ENCODE results near the gene CA5A.
"Not testable (repeated sequence)": the region's sequence is repeated elsewhere in the genome, so short reads cannot be mapped to it uniquely, and the experiment has no call there.

The CA5A gene

DNA sequence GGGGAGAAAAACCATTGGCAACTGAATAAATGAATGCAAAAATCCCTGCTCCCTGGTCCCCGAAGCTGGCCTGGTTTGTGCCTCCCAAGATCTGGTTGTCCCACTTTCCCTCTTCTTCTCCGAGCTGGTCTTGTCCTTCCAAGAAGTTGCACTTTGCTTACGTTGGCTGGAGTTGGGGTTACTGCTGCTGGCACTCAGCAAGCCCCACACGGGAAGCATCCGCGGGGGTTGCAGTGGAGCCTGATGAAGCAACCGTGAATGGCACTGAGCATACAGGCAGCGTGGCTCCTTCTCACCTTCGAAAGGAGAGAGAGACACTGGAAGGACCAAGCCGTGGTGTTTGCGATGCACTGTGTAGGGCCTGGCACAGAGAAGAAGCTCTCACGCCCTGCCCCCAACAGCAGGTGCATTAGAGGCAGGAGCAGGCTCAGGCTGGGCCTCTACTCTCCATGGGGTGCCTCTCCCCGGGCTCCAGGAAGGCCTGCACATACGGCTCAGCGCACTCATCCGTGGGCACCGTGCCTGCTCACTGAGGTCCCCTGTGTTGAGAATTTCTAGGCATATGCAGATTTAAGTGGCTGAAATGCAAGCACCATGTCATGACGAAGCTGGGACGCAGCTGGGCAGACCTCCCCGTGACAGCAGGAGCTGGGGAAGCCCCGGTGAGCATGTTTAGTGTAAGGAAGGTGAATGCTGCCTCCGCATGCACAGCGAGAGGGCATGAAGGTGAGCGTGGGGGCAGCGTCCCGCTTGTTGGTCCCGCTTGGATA, 12.1 kb downstream of the CA5A start:
- no peak for DNase-seq (ENCODE audit: low read depth, low spot score)

DNA sequence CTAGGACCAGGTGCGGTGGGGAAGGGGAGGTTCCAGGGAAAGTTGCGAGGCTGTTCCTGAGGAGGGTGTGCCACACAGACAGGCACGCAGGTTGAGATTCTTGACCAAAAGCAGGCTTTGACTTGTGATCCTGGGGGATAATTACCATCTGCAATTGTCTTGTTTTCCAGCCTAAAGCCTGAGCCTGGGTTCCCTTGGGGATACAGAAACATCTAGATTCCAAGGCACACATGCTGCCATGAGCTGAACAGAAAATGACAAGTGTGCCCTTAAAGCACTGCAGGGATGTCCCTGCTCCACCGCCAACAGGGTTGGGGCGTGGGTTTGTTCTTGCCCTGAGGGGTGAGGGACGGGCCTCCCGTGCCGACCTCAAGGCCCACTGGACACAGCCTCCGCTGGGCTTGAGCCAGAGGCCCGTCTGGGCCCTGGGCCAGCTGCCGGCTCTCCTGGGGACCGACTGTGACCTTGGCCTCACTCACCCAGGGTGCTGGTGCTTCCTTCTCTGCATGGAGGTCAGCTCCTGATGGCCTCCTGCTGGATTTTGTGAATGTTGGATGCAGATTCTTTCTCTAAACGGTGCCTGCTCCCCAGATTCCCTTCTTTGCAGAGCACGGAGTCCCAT, 14.0 kb downstream of the CA5A start:
- DNase-seq (ENCODE audit: low read depth, low spot score) = no peak

GRCh38 chr16:87921236-87921773, 15.0 kb downstream of the CA5A start:
- DNase-seq (ENCODE audit: low read depth, low spot score) = no peak

DNA sequence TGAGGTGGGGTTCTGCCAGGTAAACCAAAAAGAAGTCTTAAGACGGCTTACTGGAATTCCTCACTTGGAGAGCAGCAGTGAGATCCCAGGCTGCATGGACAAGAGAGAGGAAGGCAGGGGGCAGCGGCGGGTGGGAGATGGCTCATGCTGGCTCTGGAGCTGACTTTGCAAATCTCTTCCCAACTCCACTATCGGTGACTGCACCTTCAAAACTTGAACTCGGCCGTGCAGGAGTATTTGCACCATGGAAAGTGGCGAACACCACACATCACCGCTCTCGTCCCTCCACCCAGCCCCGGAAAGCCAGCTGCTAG, 16.7 kb downstream of the CA5A start:
- DNase-seq (ENCODE audit: low read depth, low spot score) = no peak

DNA sequence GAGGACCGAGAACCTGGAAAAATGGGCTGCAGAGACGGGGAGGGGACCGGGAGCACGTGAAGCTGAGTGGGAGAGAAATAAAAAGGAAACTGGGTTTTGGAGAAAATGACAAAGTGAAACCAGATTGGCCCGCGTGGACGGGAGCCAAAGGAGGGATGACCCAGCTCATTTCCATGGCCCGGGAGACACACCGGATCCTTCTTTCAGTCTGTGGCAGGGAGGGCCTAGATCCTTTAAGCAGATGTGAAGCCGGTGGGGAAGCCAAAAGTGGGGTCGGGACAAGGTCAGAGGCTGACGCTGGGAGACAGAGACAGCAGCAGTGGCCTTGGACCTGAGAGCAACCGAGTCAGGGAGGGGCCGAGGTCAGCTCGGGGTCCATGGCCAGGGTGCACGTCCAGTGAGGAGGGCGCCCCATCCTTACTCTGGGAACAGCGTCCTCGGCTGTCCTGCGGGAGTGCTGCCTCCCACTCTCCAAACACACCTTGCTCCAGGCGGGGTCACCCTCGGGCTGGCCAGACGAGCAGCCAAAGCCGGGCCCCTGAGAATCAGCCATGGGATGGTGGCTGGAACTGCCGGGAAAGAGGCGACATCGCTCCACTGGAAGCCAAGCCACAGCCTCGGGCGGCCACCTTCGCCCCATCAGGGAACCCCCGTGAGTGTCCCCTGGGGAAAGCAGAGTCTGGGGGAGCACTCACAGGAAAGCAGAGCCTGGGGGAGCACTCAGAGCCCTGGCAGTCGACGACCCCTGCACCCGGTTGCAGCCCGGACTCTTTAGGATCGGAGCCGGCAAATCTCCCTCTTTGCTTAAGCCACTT, 17.3 kb downstream of the CA5A start:
- no peak for DNase-seq (ENCODE audit: low read depth, low spot score)

- no peak for DNase-seq (ENCODE audit: low read depth, low spot score)
Measured at GRCh38 chr16:87918338-87918737, 18.0 kb downstream of the CA5A start.

DNA sequence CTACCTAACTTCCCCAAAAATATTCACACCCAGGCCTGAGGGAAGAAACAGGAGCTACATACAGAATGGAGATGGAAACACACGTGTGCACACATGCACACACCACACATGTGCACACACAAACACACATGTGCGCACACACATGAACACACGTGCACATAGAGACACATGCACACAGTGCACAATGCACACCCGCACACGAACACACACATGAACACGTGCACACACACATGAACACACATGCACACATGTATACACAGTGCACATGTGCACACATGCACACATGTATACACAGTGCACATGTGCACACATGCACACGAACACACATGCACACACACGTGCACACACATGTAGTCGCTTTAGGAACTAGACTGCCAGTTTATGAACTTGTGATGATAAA, 18.8 kb downstream of the CA5A start:
- DNase-seq (ENCODE audit: low read depth, low spot score) = no peak

GRCh38 chr16:87914812-87915211, 21.5 kb downstream of the CA5A start:
- no peak for DNase-seq (ENCODE audit: low read depth, low spot score)

GRCh38 chr16:87914021-87914725, 22.2 kb downstream of the CA5A start:
- DNase-seq (ENCODE audit: low read depth, low spot score) = not testable (repeated sequence)

DNA sequence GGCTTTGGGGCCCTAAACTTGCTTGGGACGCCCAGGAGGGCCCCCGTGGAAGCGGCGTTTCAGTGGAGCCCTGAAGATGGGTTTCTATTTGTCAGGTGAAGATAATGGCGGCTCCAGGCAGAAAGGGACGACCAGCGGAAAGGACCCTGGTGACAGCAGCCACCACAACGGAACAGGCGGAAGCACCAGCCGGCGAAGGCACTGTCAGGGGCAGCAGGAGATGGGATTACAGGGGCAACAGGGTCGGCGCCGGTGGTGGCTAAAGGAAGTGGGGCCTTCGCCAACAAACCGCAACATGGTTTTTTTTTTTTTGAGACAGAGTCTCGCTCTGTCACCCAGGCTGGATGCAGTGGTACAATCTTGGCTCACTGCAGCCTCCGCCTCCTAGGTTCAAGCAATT, 23.6 kb downstream of the CA5A start:
- not testable (repeated sequence) for DNase-seq (ENCODE audit: low read depth, low spot score)

GRCh38 chr16:87911106-87911763, 25.1 kb downstream of the CA5A start:
- not testable (repeated sequence) for DNase-seq (ENCODE audit: low read depth, low spot score)

- DNase-seq (ENCODE audit: low read depth, low spot score) = peak; percentile 72
Measured at GRCh38 chr16:87909203-87909935, 27.0 kb downstream of the CA5A start.

- not testable (repeated sequence) for DNase-seq (ENCODE audit: low read depth, low spot score)
Measured at GRCh38 chr16:87908101-87908500, 28.2 kb downstream of the CA5A start.

DNA sequence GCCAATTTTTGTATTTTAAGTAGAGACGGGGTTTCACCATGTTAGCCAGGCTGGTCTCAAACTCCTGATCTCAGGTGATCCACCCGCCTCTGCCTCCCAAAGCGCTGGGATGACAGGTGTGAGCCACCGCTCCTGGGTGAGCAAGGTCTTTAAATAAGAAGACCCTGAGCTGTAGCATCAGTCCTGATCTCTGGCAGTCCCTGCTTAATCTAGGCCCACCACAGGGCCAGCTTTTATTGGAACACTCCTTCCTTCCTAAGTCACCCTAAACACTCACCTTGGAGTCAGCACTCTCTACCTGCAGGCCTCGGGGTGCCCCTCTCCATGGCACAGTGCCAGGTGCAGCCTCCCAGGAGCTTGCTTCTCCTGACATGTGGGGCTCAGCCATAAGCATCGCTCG, 30.8 kb downstream of the CA5A start:
- not testable (repeated sequence) for DNase-seq (ENCODE audit: low read depth, low spot score)

GRCh38 chr16:87904963-87905362, 31.4 kb downstream of the CA5A start:
- DNase-seq (ENCODE audit: low read depth, low spot score) = not testable (repeated sequence)

DNA sequence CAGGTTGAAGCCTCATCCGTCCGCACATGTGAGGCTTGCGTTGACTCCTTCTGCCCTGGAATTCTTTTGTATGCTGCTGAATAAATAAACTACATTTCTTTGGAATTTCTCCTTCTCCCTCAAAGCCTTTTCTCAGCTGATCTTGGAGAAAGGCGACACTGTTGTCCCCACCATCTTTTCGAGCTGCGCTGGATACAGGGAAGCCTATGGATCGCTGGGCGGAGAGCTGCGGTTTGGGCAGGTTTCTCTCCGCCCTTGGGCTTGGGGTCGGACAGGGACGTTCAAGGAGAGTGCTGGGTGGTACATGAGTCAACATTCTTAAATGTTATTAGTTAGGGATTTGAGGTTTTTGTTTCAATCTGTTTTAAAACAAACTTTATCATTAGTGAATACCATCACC, 35.8 kb downstream of the CA5A start:
- not testable (repeated sequence) for DNase-seq (ENCODE audit: low read depth, low spot score)

- DNase-seq (ENCODE audit: low read depth, low spot score) = no peak
Measured at GRCh38 chr16:87897521-87898505, 38.5 kb downstream of the CA5A start.

- DNase-seq (ENCODE audit: low read depth, low spot score) = not testable (repeated sequence)
Measured at GRCh38 chr16:87896924-87897520, 39.3 kb downstream of the CA5A start.
